ENCODE data around the gene ADIG.
"Not testable (repeated sequence)": the region's sequence is repeated elsewhere in the genome, so short reads cannot be mapped to it uniquely, and the experiment has no call there.

ADIG gene

GRCh38 chr20:38569747-38570525 is 11.1 kb upstream of the ADIG start:
- FAIRE-seq (no peak), DNase-seq (ENCODE audit: insufficient read length, low spot score) (no peak)

GRCh38 chr20:38573413-38573812 is 7.6 kb upstream of the ADIG start:
- no peak for DNase-seq (ENCODE audit: insufficient read length, low spot score)
- FAIRE-seq: no peak

GRCh38 chr20:38579219-38579910 is 1.6 kb upstream of the ADIG start:
- FAIRE-seq: no peak
- no peak for DNase-seq (ENCODE audit: insufficient read length, low spot score)

GRCh38 chr20:38579921-38580320 is 1.1 kb upstream of the ADIG start:
- no peak for FAIRE-seq

GRCh38 chr20:38581830-38582358 is 897 bp downstream of the ADIG start:
- DNase-seq (ENCODE audit: insufficient read length, low spot score) (no peak), FAIRE-seq (no peak)

More at GRCh38 chr20:38579921-38580320, 1.1 kb upstream of the ADIG start:
- no peak for DNase-seq (ENCODE audit: insufficient read length, low spot score)

GRCh38 chr20:38583306-38583705 is 2.3 kb downstream of the ADIG start:
- FAIRE-seq: no peak
- DNase-seq (ENCODE audit: insufficient read length, low spot score): no peak

- no peak for FAIRE-seq
- no peak for DNase-seq (ENCODE audit: insufficient read length, low spot score)
Measured at GRCh38 chr20:38584099-38584763, 3.2 kb downstream of the ADIG start.

- FAIRE-seq (no peak), DNase-seq (ENCODE audit: insufficient read length, low spot score) (no peak)
Measured at GRCh38 chr20:38585404-38586180, 4.6 kb downstream of the ADIG start.

GRCh38 chr20:38586181-38586525 is 5.2 kb downstream of the ADIG start:
- no peak for FAIRE-seq

GRCh38 chr20:38588303-38588702 is 7.3 kb downstream of the ADIG start:
- no peak for DNase-seq (ENCODE audit: insufficient read length, low spot score)

More at GRCh38 chr20:38586181-38586525, 5.2 kb downstream of the ADIG start:
- no peak for DNase-seq (ENCODE audit: insufficient read length, low spot score)

GRCh38 chr20:38589351-38589750 is 8.4 kb downstream of the ADIG start:
- FAIRE-seq (no peak), DNase-seq (ENCODE audit: insufficient read length, low spot score) (no peak)

More at GRCh38 chr20:38588303-38588702, 7.3 kb downstream of the ADIG start:
- no peak for FAIRE-seq

GRCh38 chr20:38589967-38590675 is 9.1 kb downstream of the ADIG start:
- FAIRE-seq (no peak), DNase-seq (ENCODE audit: insufficient read length, low spot score) (no peak)

GRCh38 chr20:38590676-38591473 is 9.9 kb downstream of the ADIG start:
- no peak for DNase-seq (ENCODE audit: insufficient read length, low spot score)
- FAIRE-seq: no peak

GRCh38 chr20:38591474-38592410 is 10.7 kb downstream of the ADIG start:
- FAIRE-seq: no peak
- DNase-seq (ENCODE audit: insufficient read length, low spot score): no peak

- FAIRE-seq; DNase-seq (ENCODE audit: insufficient read length, low spot score): not testable (repeated sequence)
Measured at GRCh38 chr20:38592411-38592790, 11.4 kb downstream of the ADIG start.

GRCh38 chr20:38594281-38594680 is 13.3 kb downstream of the ADIG start:
- not testable (repeated sequence) for FAIRE-seq; DNase-seq (ENCODE audit: insufficient read length, low spot score)

GRCh38 chr20:38595886-38596285 is 14.9 kb downstream of the ADIG start:
- not testable (repeated sequence) for DNase-seq (ENCODE audit: insufficient read length, low spot score); FAIRE-seq

- no peak for DNase-seq (ENCODE audit: insufficient read length, low spot score)
- no peak for FAIRE-seq
Measured at GRCh38 chr20:38599410-38599882, 18.4 kb downstream of the ADIG start.

All from GM19239 (cell line).